WTC11 (cell line): Measurements from ENCODE around the gene DPYSL4. TPM values are rescaled to one million over a fixed set of nuclear protein-coding genes. Genes with fewer than 3 reads are reported as not detected.

Experiments
- ATAC-seq: fragments of 200-7000 bp; cut with Tn5 transposase; 2 replicates; pipeline ENCODE4 v1.10.0; 2021; ENCODE audit warnings: mild to moderate bottlenecking, moderate library complexity
- CTCF ChIA-PET: fragments of 300-600 bp; sonication (Branson Sonifier 250); formaldehyde crosslinking; loops from one replicate; lab custom pipeline; 2021; ENCODE audit warnings: antibody characterized with exemption; lab: Charles Lee
- POLR2A ChIA-PET: fragments of 350-600 bp; sonication (Branson Sonifier 250); formaldehyde crosslinking; loops from one replicate; lab custom pipeline; 2021; ENCODE audit warnings: antibody characterized with exemption; lab: Charles Lee
- DNase-seq: peaks from one replicate; pipeline ENCODE4 v3.0.0; 2021; ENCODE audit warnings: low spot score
- H3K27ac Mint-ChIP-seq: 2 replicates; pipeline ENCODE4 v1.8.0; 2021; ENCODE audit warnings: mixed read lengths
- H3K27me3 Mint-ChIP-seq: 2 replicates; pipeline ENCODE4 v1.8.0; 2021; ENCODE audit warnings: low read depth, mild to moderate bottlenecking, moderate library complexity, mixed read lengths
- H3K36me3 Mint-ChIP-seq: 2 replicates; pipeline ENCODE4 v1.8.0; 2021; ENCODE audit warnings: mixed read lengths
- H3K4me1 Mint-ChIP-seq: 2 replicates; pipeline ENCODE4 v1.8.0; 2022; ENCODE audit warnings: mixed read lengths
- H3K4me3 Mint-ChIP-seq: 2 replicates; pipeline ENCODE4 v1.8.0; 2021; ENCODE audit warnings: mild to moderate bottlenecking, moderate library complexity, mixed read lengths
- H3K9me3 Mint-ChIP-seq: 2 replicates; pipeline ENCODE4 v1.8.0; 2021; ENCODE audit warnings: mixed read lengths
- E2F5 ChIP-seq: sonication (generic); formaldehyde crosslinking; IDR thresholded peaks from 2 replicates; pipeline ENCODE4 v1.8.1; 2022; ENCODE audit warnings: mild to moderate bottlenecking, moderate library complexity, missing genetic modification reagents
- ELF4 ChIP-seq: sonication (generic); formaldehyde crosslinking; IDR thresholded peaks from 2 replicates; pipeline ENCODE4 v1.8.1; 2022; ENCODE audit warnings: low read depth, mild to moderate bottlenecking, moderate library complexity, missing genetic modification reagents
- FOXP1 ChIP-seq: sonication (generic); formaldehyde crosslinking; IDR thresholded peaks from 2 replicates; pipeline ENCODE4 v1.8.0; 2022; ENCODE audit warnings: missing genetic modification reagents, mild to moderate bottlenecking, moderate library complexity, borderline replicate concordance
- GABPB1 ChIP-seq: sonication (generic); formaldehyde crosslinking; IDR thresholded peaks from 2 replicates; pipeline ENCODE4 v1.8.1; 2023; ENCODE audit warnings: mild to moderate bottlenecking, missing genetic modification reagents
- GTF2I ChIP-seq: fragments of 250-450 bp; sonication (Bioruptor Pico); conservative IDR thresholded peaks from 2 replicates; pipeline ENCODE4 v1.4.0; 2021; ENCODE audit warnings: mild to moderate bottlenecking
- HMGA2 ChIP-seq: fragments of 250-450 bp; sonication (Bioruptor Pico); IDR thresholded peaks from 2 replicates; pipeline ENCODE4 v1.4.0; 2021; ENCODE audit warnings: mild to moderate bottlenecking, moderate library complexity
- JAZF1 ChIP-seq: fragments of 250-450 bp; sonication (Bioruptor Pico); IDR thresholded peaks from 2 replicates; pipeline ENCODE4 v1.9.0; 2021; ENCODE audit warnings: moderate library complexity, mild to moderate bottlenecking, inconsistent platforms
- MAX ChIP-seq: sonication (generic); formaldehyde crosslinking; IDR thresholded peaks from 2 replicates; pipeline ENCODE4 v1.8.0; 2022; ENCODE audit warnings: mild to moderate bottlenecking, missing genetic modification reagents
- MYBL2 ChIP-seq: sonication (generic); formaldehyde crosslinking; IDR thresholded peaks from 2 replicates; pipeline ENCODE4 v1.8.1; 2023; ENCODE audit warnings: mild to moderate bottlenecking, moderate library complexity, missing genetic modification reagents
- NR2C2 ChIP-seq: sonication (generic); formaldehyde crosslinking; IDR thresholded peaks from 2 replicates; pipeline ENCODE4 v1.8.0; 2022; ENCODE audit warnings: mild to moderate bottlenecking, missing genetic modification reagents
- NR3C1 ChIP-seq: sonication (generic); formaldehyde crosslinking; conservative IDR thresholded peaks from 2 replicates; pipeline ENCODE4 v1.8.1; 2023; ENCODE audit warnings: low read depth, mild to moderate bottlenecking, missing genetic modification reagents
- ZMAT4 ChIP-seq: fragments of 250-450 bp; sonication (Bioruptor Pico); IDR thresholded peaks from 2 replicates; pipeline ENCODE4 v1.9.0; 2021; ENCODE audit warnings: mild to moderate bottlenecking
- ZNF232 ChIP-seq: sonication (generic); formaldehyde crosslinking; IDR thresholded peaks from 2 replicates; pipeline ENCODE4 v1.8.0; 2022; ENCODE audit warnings: mild to moderate bottlenecking, missing genetic modification reagents
- ZNF512 ChIP-seq: sonication (generic); formaldehyde crosslinking; IDR thresholded peaks from 2 replicates; pipeline ENCODE4 v1.8.1; 2022; ENCODE audit warnings: missing genetic modification reagents, borderline replicate concordance
- total RNA-seq: library from RNA; stranded (reverse); gene quantifications from 3 replicates; pipeline ENCODE4 v1.2.3, GENCODE V29; 2021
- TF ChIP-seq, protein P1 (sequence below): sonication (generic); formaldehyde crosslinking; IDR thresholded peaks from 2 replicates; pipeline ENCODE4 v1.8.1; 2023; ENCODE audit warnings: mild to moderate bottlenecking, missing genetic modification reagents, moderate library complexity
- TF ChIP-seq, protein P2 (sequence below): sonication (generic); formaldehyde crosslinking; IDR thresholded peaks from 2 replicates; pipeline ENCODE4 v1.8.0; 2022; ENCODE audit warnings: mild to moderate bottlenecking, missing genetic modification reagents
- TF ChIP-seq, protein P3 (sequence below): fragments of 250-450 bp; sonication (Bioruptor Pico); IDR thresholded peaks from 2 replicates; pipeline ENCODE4 v2.1.2; 2022; ENCODE audit warnings: mild to moderate bottlenecking, moderate library complexity
- TF ChIP-seq, protein P4 (sequence below): fragments of 250-450 bp; sonication (Bioruptor Pico); conservative IDR thresholded peaks from 2 replicates; pipeline ENCODE4 v1.9.0; 2021; ENCODE audit warnings: mild to moderate bottlenecking
- TF ChIP-seq, protein P5 (sequence below): sonication (generic); formaldehyde crosslinking; IDR thresholded peaks from 2 replicates; pipeline ENCODE4 v1.8.1; 2022; ENCODE audit warnings: low read depth, mild to moderate bottlenecking, moderate library complexity, missing genetic modification reagents, borderline replicate concordance

Gene DPYSL4
- total RNA-seq, 1 experiment from 2014 or later: 17.0 TPM

DNA sequence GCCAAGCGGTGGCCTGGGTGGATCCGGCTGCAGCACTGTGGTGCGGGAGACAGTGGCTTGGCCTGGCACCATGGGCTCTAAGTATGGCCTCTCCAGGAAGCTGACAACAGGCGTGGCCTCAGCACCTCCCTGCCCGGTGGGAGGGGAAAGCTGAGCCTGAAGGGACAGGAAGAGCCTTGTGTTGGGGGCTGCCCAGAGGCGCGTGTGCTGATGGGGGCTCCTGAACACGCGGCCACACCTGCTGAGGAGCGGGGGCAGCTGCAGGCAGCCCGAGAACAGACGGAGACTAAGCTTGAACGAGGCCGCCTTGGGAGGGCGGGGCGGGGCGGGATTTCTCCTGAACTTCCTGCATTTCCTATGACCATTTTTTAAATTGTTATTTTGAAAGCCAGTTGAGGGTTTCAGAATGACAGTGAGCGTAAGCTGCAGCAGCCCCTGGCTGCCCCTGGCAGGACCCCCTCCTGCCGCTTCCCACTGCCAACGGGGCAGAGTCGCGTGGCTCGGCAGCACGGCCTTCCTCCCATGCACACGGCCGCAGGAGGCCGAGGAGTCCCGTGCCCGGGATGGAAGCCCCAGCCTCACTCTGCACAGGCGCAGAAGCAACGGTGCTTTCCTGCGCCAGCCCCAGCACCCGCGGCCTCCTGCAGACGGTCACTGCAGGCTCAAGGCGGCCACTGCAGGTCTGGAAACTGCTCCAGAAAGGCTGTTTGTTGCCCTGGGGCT is 43.2 kb downstream of the DPYSL4 start (continued):
- TF ChIP-seq, protein P1, sequence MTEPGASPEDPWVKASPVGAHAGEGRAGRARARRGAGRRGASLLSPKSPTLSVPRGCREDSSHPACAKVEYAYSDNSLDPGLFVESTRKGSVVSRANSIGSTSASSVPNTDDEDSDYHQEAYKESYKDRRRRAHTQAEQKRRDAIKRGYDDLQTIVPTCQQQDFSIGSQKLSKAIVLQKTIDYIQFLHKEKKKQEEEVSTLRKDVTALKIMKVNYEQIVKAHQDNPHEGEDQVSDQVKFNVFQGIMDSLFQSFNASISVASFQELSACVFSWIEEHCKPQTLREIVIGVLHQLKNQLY (CRISPR knock-in tag): no peak
- TF ChIP-seq, protein P2, sequence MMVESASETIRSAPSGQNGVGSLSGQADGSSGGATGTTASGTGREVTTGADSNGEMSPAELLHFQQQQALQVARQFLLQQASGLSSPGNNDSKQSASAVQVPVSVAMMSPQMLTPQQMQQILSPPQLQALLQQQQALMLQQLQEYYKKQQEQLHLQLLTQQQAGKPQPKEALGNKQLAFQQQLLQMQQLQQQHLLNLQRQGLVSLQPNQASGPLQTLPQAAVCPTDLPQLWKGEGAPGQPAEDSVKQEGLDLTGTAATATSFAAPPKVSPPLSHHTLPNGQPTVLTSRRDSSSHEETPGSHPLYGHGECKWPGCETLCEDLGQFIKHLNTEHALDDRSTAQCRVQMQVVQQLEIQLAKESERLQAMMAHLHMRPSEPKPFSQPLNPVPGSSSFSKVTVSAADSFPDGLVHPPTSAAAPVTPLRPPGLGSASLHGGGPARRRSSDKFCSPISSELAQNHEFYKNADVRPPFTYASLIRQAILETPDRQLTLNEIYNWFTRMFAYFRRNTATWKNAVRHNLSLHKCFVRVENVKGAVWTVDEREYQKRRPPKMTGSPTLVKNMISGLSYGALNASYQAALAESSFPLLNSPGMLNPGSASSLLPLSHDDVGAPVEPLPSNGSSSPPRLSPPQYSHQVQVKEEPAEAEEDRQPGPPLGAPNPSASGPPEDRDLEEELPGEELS: no peak

GRCh38 chr10:132230557-132231210 is 43.9 kb downstream of the DPYSL4 start:
- no peak for TF ChIP-seq NR2C2 (CRISPR knock-in tag)
- no peak for TF ChIP-seq MAX (CRISPR knock-in tag)
- TF ChIP-seq HMGA2 (CRISPR knock-in tag): no peak
- TF ChIP-seq, protein P2: no peak
- no peak for TF ChIP-seq NR3C1
- TF ChIP-seq GTF2I (CRISPR knock-in tag): no peak
- no peak for TF ChIP-seq ELF4 (CRISPR knock-in tag)
- TF ChIP-seq ZNF232: no peak
- no peak for TF ChIP-seq GABPB1 (CRISPR knock-in tag)
- no peak for TF ChIP-seq ZMAT4 (CRISPR knock-in tag)
- TF ChIP-seq JAZF1: no peak
- TF ChIP-seq, protein P3, sequence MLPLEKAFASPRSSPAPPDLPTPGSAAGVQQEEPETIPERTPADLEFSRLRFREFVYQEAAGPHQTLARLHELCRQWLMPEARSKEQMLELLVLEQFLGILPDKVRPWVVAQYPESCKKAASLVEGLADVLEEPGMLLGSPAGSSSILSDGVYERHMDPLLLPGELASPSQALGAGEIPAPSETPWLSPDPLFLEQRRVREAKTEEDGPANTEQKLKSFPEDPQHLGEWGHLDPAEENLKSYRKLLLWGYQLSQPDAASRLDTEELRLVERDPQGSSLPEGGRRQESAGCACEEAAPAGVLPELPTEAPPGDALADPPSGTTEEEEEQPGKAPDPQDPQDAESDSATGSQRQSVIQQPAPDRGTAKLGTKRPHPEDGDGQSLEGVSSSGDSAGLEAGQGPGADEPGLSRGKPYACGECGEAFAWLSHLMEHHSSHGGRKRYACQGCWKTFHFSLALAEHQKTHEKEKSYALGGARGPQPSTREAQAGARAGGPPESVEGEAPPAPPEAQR: no peak
- no peak for TF ChIP-seq MYBL2 (CRISPR knock-in tag)
- ChIA-PET POLR2A (no interaction called here), CTCF (interaction anchor here (0.6 to 1.5 kb wide), 7 partner anchors 77 to 403 kb away, joined by 3 to 5 read pairs (median 3); partner anchors contain the start of gene STK32C)
- peaks cover 8% of the 10 kb centered on the region for H3K4me1 Mint-ChIP-seq
- no peak for DNase-seq
- no peak for ATAC-seq
- no peak overlapping the region for H3K27ac Mint-ChIP-seq
- H3K36me3 Mint-ChIP-seq: no peaks in the 10 kb centered on the region
- no peaks in the 10 kb centered on the region for H3K9me3 Mint-ChIP-seq
- no peak overlapping the region for H3K4me3 Mint-ChIP-seq
- no peaks in the 10 kb centered on the region for H3K27me3 Mint-ChIP-seq

GRCh38 chr10:132231656-132232022 is 44.9 kb downstream of the DPYSL4 start:
- Mint-ChIP-seq H3K27ac (no peak overlapping the region), H3K9me3 (no peaks in the 10 kb centered on the region), H3K36me3 (no peaks in the 10 kb centered on the region), H3K4me1 (peaks cover 8% of the 10 kb centered on the region), H3K27me3 (no peaks in the 10 kb centered on the region), H3K4me3 (no peak overlapping the region)
- ChIA-PET POLR2A (no interaction called here), CTCF (no interaction called here)
- no peak for ATAC-seq
- DNase-seq: no peak
- TF ChIP-seq, protein P4, sequence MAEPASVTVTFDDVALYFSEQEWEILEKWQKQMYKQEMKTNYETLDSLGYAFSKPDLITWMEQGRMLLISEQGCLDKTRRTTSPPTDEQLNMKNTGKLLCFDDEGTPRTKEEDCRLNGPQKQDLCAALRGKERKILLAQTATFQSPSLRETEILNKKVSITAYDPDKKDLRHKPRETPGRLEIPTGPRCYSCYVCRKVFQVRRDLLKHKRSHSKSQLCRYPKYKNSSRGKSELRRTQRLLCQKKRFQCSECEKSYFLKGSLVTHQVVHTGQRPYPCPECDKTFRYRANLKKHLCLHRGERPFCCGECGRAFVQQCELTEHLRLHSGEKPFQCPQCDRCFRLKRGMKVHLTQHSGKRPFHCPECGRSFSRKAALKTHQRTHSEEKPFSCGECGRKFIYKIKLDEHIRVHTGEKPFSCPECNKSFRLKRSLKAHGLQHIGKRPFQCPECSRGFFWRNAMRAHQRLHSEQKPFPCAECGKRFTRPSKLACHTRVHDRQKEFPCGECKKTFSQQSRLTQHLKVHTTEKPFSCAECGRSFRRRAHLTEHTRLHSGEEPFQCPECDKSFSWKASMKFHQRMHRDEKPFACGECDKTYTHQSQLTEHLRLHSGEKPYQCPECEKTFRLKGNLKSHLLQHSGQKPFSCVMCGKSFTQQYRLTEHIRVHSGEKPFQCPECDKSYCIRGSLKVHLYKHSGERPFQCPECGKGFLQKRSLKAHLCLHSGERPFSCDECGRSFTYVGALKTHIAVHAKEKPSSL (CRISPR knock-in tag): no peak
- no peak for TF ChIP-seq E2F5 (CRISPR knock-in tag)
- TF ChIP-seq, protein P5, sequence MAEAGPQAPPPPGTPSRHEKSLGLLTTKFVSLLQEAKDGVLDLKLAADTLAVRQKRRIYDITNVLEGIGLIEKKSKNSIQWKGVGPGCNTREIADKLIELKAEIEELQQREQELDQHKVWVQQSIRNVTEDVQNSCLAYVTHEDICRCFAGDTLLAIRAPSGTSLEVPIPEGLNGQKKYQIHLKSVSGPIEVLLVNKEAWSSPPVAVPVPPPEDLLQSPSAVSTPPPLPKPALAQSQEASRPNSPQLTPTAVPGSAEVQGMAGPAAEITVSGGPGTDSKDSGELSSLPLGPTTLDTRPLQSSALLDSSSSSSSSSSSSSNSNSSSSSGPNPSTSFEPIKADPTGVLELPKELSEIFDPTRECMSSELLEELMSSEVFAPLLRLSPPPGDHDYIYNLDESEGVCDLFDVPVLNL (CRISPR knock-in tag): no peak
- no peak for TF ChIP-seq ELF4 (CRISPR knock-in tag)
- TF ChIP-seq ZNF512 (CRISPR knock-in tag): no peak
- no peak for TF ChIP-seq FOXP1 (CRISPR knock-in tag)
